ENCODE data around the gene NR1D1.

The NR1D1 gene

DNA sequence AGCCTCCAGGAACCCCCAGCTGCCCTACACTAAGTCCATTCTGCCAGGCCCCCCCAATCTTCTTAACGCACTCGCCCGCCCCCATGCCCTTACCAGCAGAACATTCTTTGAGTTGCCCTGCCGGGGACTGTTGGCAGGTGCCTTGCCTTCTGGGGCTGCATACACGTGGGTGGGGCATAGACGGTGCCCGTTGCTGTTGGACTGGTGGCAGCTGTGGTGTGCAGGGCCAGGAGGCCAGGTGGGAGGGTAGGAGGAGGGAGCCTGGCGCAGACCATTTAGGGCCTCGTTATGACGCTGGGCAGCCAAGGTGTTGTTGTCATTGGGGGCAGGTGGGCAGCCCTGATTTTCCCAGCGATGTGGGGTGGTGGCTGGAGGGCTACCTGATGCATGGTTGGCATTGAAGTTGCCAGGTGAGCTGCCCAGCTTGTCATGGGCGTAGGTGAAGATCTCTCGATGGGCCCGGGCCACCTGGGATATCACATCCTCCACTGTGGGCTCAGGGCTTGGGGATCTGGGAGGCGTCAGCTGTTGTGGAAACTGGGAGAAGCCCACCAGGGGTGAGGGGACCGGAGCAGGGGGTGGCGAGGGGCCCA, 4.9 kb downstream of the NR1D1 start:
- no peaks in the 10 kb centered on the region for H3K9me3 Mint-ChIP-seq
- no peaks in the 10 kb centered on the region for H3K27me3 Mint-ChIP-seq
- H3K27ac Mint-ChIP-seq = peak overlapping the region; percentile 93
- H3K4me1 Mint-ChIP-seq (ENCODE audit: low read depth) = peaks cover 59% of the 10 kb centered on the region
- peaks cover 40% of the 10 kb centered on the region for H3K36me3 Mint-ChIP-seq (ENCODE audit: low read depth)
- H3K4me3 Mint-ChIP-seq = peak overlapping the region; percentile 87

DNA sequence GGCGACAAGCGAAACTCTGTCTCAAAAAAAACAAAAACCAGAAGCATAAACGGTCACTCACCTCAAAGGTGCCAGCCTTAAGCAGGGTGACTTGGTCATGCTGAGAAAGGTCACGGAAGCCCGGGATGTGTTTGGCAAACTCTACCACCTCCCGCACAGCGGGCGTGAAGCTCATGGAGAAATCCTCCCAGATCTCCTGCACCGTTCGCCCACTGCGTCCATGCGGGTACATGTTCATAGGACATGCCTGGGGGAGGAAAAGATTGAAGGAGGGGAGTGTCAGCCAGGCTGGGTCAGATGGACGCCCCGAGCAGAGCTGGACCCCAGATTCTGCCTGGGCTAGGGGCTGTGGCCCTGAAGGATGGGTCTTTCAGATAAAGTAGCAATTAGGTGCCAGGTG, 5.5 kb downstream of the NR1D1 start:
- no peaks in the 10 kb centered on the region for H3K9me3 Mint-ChIP-seq
- H3K4me1 Mint-ChIP-seq (ENCODE audit: low read depth) = peaks cover 53% of the 10 kb centered on the region
- peaks cover 40% of the 10 kb centered on the region for H3K36me3 Mint-ChIP-seq (ENCODE audit: low read depth)
- H3K27me3 Mint-ChIP-seq = no peaks in the 10 kb centered on the region
- H3K4me3 Mint-ChIP-seq = no peak overlapping the region
- peak overlapping the region; percentile 58 for H3K27ac Mint-ChIP-seq

DNA sequence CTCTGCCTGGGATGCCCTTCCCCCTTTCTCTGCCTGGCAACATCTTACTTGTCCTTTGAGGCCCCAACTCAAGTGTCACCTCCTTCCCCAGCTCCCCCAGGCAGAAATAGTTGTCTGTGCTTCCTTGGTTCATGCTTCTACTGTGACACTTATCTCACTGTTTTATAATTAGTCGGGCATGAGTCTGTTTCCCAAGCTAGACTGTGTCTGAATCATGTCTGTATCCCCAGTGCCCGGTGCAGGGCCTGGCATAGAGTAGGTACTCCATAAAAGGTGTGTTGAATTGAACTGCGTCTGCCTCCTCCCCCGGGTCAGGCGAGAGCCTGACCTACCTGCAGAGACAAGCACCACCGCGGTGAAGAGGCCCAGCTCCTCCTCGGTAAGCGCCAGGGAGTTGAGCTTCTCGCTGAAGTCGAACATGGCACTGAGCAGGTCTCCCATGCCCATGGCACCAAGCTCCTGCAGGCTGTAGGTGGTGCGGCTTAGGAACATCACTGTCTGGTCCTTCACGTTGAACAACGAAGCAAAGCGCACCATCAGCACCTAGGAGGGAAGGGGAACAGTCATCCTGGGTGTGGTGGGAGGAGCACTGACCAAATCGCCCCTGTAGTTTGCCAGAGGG, 6.7 kb downstream of the NR1D1 start:
- Mint-ChIP-seq H3K27ac (no peak overlapping the region), H3K36me3 (ENCODE audit: low read depth) (peaks cover 45% of the 10 kb centered on the region), H3K9me3 (no peaks in the 10 kb centered on the region), H3K4me1 (ENCODE audit: low read depth) (peaks cover 41% of the 10 kb centered on the region), H3K27me3 (no peaks in the 10 kb centered on the region), H3K4me3 (no peak overlapping the region)

DNA sequence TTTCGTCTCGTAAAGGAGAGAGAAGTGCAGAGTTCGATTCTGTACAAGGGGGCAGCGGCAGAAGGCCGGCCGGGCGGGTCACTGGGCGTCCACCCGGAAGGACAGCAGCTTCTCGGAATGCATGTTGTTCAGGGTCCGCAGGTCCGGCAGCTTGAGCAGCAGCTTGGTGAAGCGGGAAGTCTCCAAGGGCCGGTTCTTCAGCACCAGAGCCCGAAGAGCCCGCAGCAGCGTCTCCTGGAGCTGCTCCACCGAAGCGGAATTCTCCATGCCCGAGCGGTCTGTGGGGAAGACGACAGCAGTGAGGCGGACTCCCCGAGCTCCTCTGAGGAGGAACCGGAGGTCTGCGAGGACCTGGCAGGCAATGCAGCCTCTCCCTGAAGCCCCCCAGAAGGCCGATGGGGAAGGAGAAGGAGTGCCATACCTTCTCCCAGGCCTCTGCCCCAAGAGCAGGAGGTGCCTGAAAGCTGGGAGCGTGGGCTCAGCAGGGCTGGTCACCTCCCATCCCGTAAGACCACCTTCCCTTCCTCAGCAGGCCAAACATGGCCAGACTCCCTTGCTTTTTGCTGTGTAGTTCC, 7.3 kb downstream of the NR1D1 start:
- H3K36me3 Mint-ChIP-seq (ENCODE audit: low read depth) = peaks cover 45% of the 10 kb centered on the region
- H3K27me3 Mint-ChIP-seq = no peaks in the 10 kb centered on the region
- H3K27ac Mint-ChIP-seq = no peak overlapping the region
- peaks cover 35% of the 10 kb centered on the region for H3K4me1 Mint-ChIP-seq (ENCODE audit: low read depth)
- no peaks in the 10 kb centered on the region for H3K9me3 Mint-ChIP-seq
- H3K4me3 Mint-ChIP-seq = no peak overlapping the region

DNA sequence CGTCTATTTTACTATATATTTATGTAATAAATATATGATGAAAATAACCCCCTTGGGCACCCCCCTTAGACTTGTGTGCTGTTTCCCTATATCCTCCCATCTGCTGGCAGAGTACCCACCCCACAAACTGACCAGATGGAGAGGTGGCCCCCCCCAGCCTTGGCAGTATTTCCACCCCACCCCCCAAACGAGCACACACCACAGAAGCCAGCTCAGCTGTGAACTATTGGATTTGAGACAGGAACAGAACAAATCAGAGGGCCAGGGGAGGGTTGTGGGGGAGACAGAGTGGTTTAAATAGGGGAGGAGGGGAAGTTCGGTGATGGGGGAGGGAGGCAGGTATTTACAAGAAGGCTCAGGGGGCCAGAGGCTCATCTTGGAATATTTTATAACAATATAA, 7.8 kb downstream of the NR1D1 start:
- no peaks in the 10 kb centered on the region for H3K27me3 Mint-ChIP-seq

DNA sequence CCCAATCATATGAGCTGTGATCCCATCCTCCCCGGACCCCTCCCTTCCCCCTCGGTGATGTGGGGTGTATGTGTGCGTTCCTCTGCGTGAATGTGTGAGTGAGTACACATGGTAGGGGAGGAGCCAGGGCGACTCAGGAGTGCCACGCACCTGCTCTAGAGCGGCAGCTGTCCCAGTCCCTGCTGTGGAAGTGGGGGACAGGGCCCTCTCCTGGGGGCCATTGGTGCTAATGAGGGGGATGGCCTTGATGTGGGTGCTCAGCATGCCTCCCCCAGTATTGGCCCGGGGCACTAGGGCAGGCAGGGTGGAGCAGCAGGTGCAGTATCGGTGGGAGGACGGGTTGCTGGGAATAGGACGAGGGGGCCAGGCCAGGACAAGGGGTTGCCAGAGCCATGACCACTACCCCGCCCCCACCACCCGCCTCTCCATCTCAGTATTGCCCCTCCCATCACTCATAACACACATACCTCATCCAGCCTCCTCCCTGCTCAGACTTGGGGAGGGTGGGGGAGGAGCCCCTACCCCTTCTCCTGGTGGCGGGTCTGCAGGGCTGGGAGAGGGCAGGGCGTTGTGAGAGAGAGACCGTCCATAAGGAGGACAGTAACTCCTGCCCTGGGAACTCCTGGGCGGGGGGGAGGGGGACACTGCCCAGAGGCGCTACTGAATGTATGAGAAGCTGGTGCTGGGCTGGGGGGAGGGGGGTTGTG, 8.5 kb downstream of the NR1D1 start:
- Mint-ChIP-seq H3K4me1 (ENCODE audit: low read depth) (peaks cover 23% of the 10 kb centered on the region), H3K27me3 (no peaks in the 10 kb centered on the region), H3K36me3 (ENCODE audit: low read depth) (peaks cover 43% of the 10 kb centered on the region), H3K27ac (no peak overlapping the region), H3K9me3 (no peaks in the 10 kb centered on the region), H3K4me3 (no peak overlapping the region)

More for the DNA sequence above, 7.8 kb downstream of the NR1D1 start:
- no peaks in the 10 kb centered on the region for H3K9me3 Mint-ChIP-seq
- no peak overlapping the region for H3K4me3 Mint-ChIP-seq
- H3K27ac Mint-ChIP-seq = no peak overlapping the region
- peaks cover 30% of the 10 kb centered on the region for H3K4me1 Mint-ChIP-seq (ENCODE audit: low read depth)
- peaks cover 44% of the 10 kb centered on the region for H3K36me3 Mint-ChIP-seq (ENCODE audit: low read depth)

DNA sequence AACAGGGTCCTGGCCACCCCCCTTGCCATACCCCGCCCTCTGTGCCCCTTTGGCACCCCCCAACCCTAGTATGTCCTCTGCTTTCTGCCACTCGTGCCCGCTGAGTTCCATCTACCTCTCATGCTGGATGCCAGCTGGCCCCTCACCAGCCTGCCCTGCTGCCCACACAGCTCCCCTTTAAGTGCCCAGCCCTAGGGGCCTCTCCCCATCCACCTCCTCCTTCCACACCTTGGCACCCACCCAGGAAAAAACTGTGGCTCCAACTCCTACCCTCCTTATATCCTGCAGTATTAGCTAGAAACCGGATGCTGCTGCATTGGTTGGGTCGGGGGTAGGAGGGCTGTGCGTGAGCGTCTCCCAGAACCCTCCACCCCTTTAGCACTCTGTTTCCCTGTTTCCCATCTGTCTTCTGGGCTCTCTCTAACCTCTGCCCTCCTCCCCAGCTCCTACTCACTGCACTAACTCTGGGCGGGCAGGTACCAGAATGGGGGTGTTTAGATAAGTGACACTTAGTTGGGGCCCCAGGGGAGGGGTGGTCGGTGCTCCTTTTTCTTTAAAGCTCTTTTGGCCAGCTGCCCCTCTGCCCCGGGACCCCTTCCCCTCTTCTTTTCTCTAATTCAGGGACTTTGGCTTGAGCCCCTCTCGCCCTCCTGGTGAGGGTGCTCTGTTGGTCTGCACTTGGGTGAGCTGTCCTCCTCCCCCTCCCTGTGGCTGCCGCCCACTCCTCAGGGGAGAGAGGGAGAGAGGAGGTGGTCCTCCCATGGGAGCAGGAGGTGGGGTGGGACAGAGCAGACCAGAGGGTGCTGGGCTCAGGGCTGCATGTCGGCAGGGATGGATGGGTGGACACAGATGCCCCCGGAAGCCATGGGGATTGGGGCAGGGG, 9.9 kb downstream of the NR1D1 start:
- H3K27ac Mint-ChIP-seq = no peak overlapping the region
- no peaks in the 10 kb centered on the region for H3K9me3 Mint-ChIP-seq
- H3K4me3 Mint-ChIP-seq = no peak overlapping the region
- peaks cover 13% of the 10 kb centered on the region for H3K4me1 Mint-ChIP-seq (ENCODE audit: low read depth)
- H3K27me3 Mint-ChIP-seq = no peaks in the 10 kb centered on the region
- H3K36me3 Mint-ChIP-seq (ENCODE audit: low read depth) = peaks cover 30% of the 10 kb centered on the region

DNA sequence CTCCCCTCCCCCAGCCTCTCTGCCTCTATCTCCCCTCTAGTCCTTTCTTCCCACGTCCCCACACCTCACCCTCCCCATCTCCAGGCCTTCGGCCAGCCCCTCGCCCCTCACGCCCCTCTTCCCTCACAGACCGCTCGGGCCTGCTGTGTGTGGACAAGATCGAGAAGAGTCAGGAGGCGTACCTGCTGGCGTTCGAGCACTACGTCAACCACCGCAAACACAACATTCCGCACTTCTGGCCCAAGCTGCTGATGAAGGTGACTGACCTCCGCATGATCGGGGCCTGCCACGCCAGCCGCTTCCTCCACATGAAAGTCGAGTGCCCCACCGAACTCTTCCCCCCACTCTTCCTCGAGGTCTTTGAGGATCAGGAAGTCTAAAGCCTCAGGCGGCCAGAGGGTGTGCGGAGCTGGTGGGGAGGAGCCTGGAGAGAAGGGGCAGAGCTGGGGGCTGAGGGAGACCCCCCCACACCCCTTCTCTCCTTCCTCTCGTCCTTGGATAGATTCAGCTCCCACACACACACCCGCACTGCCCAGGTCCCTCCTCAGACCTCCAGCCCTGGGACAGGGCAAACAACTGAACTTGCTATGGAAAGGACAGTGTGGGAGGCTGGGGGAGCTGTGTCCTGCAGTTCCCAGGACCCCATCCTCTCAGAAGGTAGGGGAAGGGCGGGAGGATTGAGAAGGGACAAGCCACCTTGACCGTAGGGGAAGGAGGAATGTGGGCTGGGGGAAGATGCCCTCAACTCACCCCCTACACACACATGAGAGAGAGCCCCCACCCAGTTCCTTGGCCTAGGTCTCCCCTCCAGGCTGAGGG, 11.1 kb downstream of the NR1D1 start:
- no peaks in the 10 kb centered on the region for H3K9me3 Mint-ChIP-seq
- H3K4me1 Mint-ChIP-seq (ENCODE audit: low read depth) = peaks cover 3% of the 10 kb centered on the region
- no peaks in the 10 kb centered on the region for H3K27me3 Mint-ChIP-seq
- no peak overlapping the region for H3K4me3 Mint-ChIP-seq
- peaks cover 22% of the 10 kb centered on the region for H3K36me3 Mint-ChIP-seq (ENCODE audit: low read depth)
- H3K27ac Mint-ChIP-seq = no peak overlapping the region

DNA sequence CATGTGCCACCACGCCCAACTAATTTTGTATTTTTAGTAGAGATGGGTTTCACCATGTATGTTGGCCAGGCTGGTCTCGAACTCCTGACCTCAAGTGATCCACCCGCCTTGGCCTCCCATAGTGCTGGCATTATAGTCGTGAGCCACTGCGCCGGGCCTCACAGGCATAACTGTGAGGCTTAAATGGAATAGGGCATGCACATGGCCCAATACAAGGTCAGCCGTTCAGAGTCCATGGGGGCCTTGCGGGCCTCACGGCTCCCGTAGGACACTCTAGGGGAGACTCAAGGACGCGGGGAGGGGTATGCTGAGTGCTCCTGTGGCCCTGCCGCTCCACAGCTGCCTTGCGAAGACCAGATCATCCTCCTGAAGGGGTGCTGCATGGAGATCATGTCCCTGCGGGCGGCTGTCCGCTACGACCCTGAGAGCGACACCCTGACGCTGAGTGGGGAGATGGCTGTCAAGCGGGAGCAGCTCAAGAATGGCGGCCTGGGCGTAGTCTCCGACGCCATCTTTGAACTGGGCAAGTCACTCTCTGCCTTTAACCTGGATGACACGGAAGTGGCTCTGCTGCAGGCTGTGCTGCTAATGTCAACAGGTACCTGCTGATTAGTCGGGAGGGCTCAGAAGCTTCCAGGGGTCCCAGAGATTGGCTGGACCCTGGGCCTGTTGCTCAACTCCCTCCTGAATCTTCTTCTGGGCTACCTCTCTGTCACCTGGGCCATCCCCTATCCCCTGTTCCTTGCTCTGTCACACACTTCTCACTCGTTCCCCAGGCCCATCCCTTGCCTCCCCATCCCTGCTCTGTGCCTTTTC, 12.3 kb downstream of the NR1D1 start:
- no peaks in the 10 kb centered on the region for H3K9me3 Mint-ChIP-seq
- H3K4me3 Mint-ChIP-seq = no peak overlapping the region
- H3K4me1 Mint-ChIP-seq (ENCODE audit: low read depth) = peaks cover 3% of the 10 kb centered on the region
- H3K27ac Mint-ChIP-seq = no peak overlapping the region
- H3K27me3 Mint-ChIP-seq = no peaks in the 10 kb centered on the region
- peaks cover 16% of the 10 kb centered on the region for H3K36me3 Mint-ChIP-seq (ENCODE audit: low read depth)

DNA sequence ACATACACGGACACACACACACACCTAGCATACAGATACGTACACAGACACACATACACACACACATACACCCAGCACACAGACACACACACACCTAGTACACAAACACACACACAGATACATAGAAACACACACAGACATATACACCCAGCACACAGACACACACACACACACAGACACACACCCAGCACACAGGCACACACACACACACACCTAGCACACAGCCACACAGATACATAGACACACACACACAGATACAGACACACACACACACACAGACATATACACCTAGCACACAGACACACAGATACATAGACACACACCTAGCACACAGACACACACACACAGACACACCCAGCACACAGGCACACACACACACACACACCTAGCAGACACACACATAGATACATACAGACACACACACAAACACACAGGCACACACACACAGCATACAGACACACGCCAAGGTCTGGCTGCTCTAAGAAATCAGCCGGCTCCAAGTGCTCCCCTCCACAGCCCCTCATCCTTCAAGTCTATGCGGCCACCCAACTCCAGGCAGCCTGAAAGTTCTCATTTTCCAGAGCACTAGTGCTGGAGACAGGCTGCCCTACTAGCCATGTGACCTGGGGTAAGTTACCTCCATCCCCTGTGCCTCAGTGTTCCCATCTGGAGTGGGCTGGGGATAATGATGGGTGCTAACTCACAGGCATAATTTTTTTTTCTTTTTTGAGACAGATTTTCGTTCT, 13.2 kb downstream of the NR1D1 start:
- H3K9me3 Mint-ChIP-seq = no peaks in the 10 kb centered on the region
- no peak overlapping the region for H3K4me3 Mint-ChIP-seq
- peaks cover 16% of the 10 kb centered on the region for H3K36me3 Mint-ChIP-seq (ENCODE audit: low read depth)
- H3K27me3 Mint-ChIP-seq = no peaks in the 10 kb centered on the region
- H3K27ac Mint-ChIP-seq = no peak overlapping the region
- peaks cover 3% of the 10 kb centered on the region for H3K4me1 Mint-ChIP-seq (ENCODE audit: low read depth)

DNA sequence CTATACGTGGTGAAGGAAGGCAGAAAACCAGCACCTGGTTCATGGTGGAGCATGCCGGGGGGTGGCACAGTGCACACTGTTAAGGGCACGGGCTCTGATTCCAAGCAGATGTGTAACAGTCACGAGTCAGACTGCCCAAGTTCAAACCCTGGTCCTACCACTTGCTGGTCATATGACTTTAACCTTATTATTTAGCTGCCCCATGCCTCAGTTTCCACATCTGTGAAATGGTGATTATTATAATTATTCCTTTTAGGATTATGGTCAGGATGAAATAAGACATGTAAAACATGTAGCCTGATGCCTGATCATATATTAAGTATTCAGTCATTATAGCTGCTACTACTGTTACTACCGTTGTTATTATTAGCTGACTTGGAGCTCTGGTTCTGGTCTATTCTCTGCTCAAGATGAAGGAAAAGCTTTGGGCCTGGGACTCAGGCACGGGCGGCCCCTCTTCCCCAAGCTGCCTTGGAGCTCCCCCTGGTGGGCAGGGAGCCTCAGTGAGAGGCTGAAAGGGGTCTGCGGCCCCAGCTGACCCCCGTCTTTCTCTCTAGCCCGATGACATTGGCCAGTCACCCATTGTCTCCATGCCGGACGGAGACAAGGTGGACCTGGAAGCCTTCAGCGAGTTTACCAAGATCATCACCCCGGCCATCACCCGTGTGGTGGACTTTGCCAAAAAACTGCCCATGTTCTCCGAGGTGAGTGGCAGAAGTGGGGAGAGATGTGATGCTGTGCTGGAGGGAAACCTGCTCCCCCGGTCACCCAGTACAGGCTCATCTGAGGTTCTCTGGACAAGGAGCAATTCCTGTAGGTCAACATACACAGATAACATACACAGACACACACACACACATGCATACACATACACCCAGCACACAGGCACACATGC, 14.0 kb downstream of the NR1D1 start:
- no peak overlapping the region for H3K4me3 Mint-ChIP-seq
- H3K27me3 Mint-ChIP-seq = no peaks in the 10 kb centered on the region
- H3K27ac Mint-ChIP-seq = no peak overlapping the region
- peaks cover 16% of the 10 kb centered on the region for H3K36me3 Mint-ChIP-seq (ENCODE audit: low read depth)
- no peaks in the 10 kb centered on the region for H3K9me3 Mint-ChIP-seq
- peaks cover 3% of the 10 kb centered on the region for H3K4me1 Mint-ChIP-seq (ENCODE audit: low read depth)

DNA sequence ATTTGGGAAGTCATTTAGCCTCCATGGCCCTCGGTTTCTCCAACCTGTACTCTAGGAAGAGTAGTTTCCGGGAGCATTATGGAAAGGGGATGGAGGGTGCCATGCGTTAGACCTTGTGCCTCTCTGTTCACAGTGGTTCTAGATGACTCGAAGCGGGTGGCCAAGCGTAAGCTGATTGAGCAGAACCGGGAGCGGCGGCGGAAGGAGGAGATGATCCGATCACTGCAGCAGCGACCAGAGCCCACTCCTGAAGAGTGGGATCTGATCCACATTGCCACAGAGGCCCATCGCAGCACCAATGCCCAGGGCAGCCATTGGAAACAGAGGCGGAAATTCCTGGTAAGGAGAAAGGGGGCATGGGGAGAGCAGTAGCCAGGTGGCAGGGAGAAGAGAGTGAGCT, 15.9 kb downstream of the NR1D1 start:
- Mint-ChIP-seq H3K36me3 (ENCODE audit: low read depth) (peaks cover 16% of the 10 kb centered on the region), H3K27ac (no peak overlapping the region), H3K27me3 (no peaks in the 10 kb centered on the region), H3K4me1 (ENCODE audit: low read depth) (peaks cover 3% of the 10 kb centered on the region), H3K9me3 (no peaks in the 10 kb centered on the region), H3K4me3 (no peak overlapping the region)
